Kidney epithelial cell (primary cell): ENCODE measurements around the gene LYRM2. TPM values are rescaled to one million over a fixed set of nuclear protein-coding genes. Genes with fewer than 3 reads are reported as not detected.
A peak's percentile ranks its signal among the peaks of the same experiment; 100 is the strongest.
"Not testable (repeated sequence)": the region's sequence is repeated elsewhere in the genome, so short reads cannot be mapped to it uniquely, and the experiment has no call there.

Experiments used
- DNase-seq: peaks from one replicate; pipeline ENCODE4 v3.0.0-alpha.2; 2010; ENCODE audit warnings: low read depth
- H3K27me3 ChIP-seq: 2 replicates; pipeline ENCODE4 v1.6.0; 2011; ENCODE audit warnings: low read length; ENCODE audit not compliant: control insufficient read depth, insufficient read depth
- H3K36me3 ChIP-seq: 2 replicates; pipeline ENCODE4 v1.5.1; 2011; ENCODE audit warnings: low read length; ENCODE audit not compliant: control insufficient read depth, insufficient read depth
- H3K4me3 ChIP-seq: 2 replicates; pipeline ENCODE4 v1.5.1; 2011; ENCODE audit warnings: low read depth, mild to moderate bottlenecking, control low read depth, low read length
- CTCF ChIP-seq: IDR thresholded peaks from 2 replicates; pipeline ENCODE4 v1.5.1; 2011; ENCODE audit warnings: mild to moderate bottlenecking, moderate library complexity, low read length, control low read depth, inconsistent platforms; ENCODE audit not compliant: insufficient read depth, poor library complexity, severe bottlenecking
- total RNA-seq: library from RNA; depleted of rRNA; stranded (reverse); fragments of >200 nt; gene quantifications from 2 replicates; pipeline ENCODE4 v1.2.3, GENCODE V29; 2015

Gene LYRM2
- total RNA-seq, 1 donor from 2014 or later: 25.7 TPM

GRCh38 chr6:89642956-89643355, 4.4 kb upstream of the LYRM2 start:
- peaks cover 4% of the 10 kb centered on the region for H3K36me3 ChIP-seq
- no peak overlapping the region for H3K4me3 ChIP-seq
- DNase-seq: no peak
- no peaks in the 10 kb centered on the region for H3K27me3 ChIP-seq
- TF ChIP-seq CTCF: no peak

- not testable (repeated sequence) for H3K27me3 ChIP-seq, H3K4me3 ChIP-seq, H3K36me3 ChIP-seq, DNase-seq
Measured at GRCh38 chr6:89641581-89641980, 3.0 kb upstream of the LYRM2 start.

- peak; percentile 9 for DNase-seq
- no peaks in the 10 kb centered on the region for H3K27me3 ChIP-seq
- H3K4me3 ChIP-seq: no peak overlapping the region
- peaks cover 3% of the 10 kb centered on the region for H3K36me3 ChIP-seq
- TF ChIP-seq CTCF: no peak
Measured at GRCh38 chr6:89640804-89641203, 2.3 kb upstream of the LYRM2 start.

GRCh38 chr6:89637960-89638319, 607 bp downstream of the LYRM2 start:
- no peaks in the 10 kb centered on the region for H3K27me3 ChIP-seq
- TF ChIP-seq CTCF: no peak
- H3K4me3 ChIP-seq: peak overlapping the region; percentile 74
- no peak for DNase-seq
- H3K36me3 ChIP-seq: no peaks in the 10 kb centered on the region

GRCh38 chr6:89636412-89636811, 2.1 kb downstream of the LYRM2 start:
- not testable (repeated sequence) for H3K27me3 ChIP-seq, H3K4me3 ChIP-seq, H3K36me3 ChIP-seq, DNase-seq

GRCh38 chr6:89630488-89630887, 8.1 kb downstream of the LYRM2 start:
- Histone ChIP-seq H3K27me3 (no peaks in the 10 kb centered on the region), H3K36me3 (no peaks in the 10 kb centered on the region), H3K4me3 (no peak overlapping the region)
- DNase-seq: no peak
- TF ChIP-seq CTCF: no peak

- no peak for TF ChIP-seq CTCF
- Histone ChIP-seq H3K27me3 (no peaks in the 10 kb centered on the region), H3K4me3 (no peak overlapping the region), H3K36me3 (no peaks in the 10 kb centered on the region)
- DNase-seq: no peak
Measured at GRCh38 chr6:89623749-89624148, 14.8 kb downstream of the LYRM2 start.
